ENCODE data around the gene SCN9A.

- no peak for TF ChIP-seq CTCF (IDR thresholded peaks at IDR 0.05)
- no peak for TF ChIP-seq EZH2 (IDR thresholded peaks at IDR 0.05; ENCODE audit: borderline replicate concordance, insufficient read depth, low read depth, low read length, poor library complexity, severe bottlenecking)
Measured at GRCh38 chr2:166246901-166247300, 128.8 kb downstream of the SCN9A start.
